Measurements from ENCODE around the gene NEIL1. TPM values are rescaled to one million over a fixed set of nuclear protein-coding genes. Genes with fewer than 3 reads are reported as not detected.

NEIL1 gene
- total and polyA plus RNA-seq, 2 of the 8 experiments (the other 6 are each of a cell fraction or from before 2014, with no cell fraction given): 10.4 to 10.9 TPM

DNA sequence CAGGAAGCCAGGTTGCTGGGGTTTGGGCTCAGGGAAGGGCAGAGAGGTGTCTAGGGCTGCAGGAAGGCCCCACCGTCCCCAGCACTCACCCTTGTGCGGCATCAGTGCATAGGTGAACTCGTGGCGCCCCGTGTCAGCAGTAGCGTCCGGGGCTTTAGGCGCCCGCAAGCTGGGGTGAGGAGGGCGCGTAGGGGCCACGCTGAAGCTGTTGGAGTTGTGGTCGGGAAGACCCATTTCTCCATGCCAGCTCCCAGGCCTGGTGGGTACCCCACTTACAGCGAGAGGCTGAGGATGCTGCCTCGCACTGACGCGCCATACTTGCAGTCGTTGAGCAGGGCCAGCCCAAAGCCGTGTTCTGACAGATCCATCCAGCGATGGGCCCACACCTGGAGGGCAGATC is 9.7 kb downstream of the NEIL1 start:
- DNase-seq (ENCODE audit: low read depth in 1 of 2, low spot score in 2 of 2) (no peak), FAIRE-seq (no peak)
- Histone ChIP-seq H4K8ac (ENCODE audit: extremely low read depth, insufficient read depth, low read length) (no peak overlapping the region), H3K4ac (replicated peaks; ENCODE audit: insufficient read length, low read depth, low read length) (no peak overlapping the region), H2AFZ (ENCODE audit: low read length) (no peak overlapping the region), H3K23ac (ENCODE audit: insufficient read length) (no peak overlapping the region), H4K91ac (replicated peaks; ENCODE audit: insufficient read length, low read length) (no peak overlapping the region), H4K20me1 (replicated peaks in 1 of 2; ENCODE audit: control insufficient read depth in 1 of 2, insufficient read depth in 2 of 2, low read length in 2 of 2) (peaks cover 0 to 7% of the 10 kb centered on the region in 2 experiments), H3K79me1 (ENCODE audit: low read depth, low read length) (no peaks in the 10 kb centered on the region; the same call in 1 of the 2 replicates), H3K56ac (replicated peaks; ENCODE audit: insufficient read length, low read depth, low read length) (no peak overlapping the region), H2BK120ac (replicated peaks; ENCODE audit: low read depth, low read length) (no peak overlapping the region), H2BK20ac (ENCODE audit: low read length) (no peak overlapping the region), H4K5ac (ENCODE audit: insufficient read length, low read depth, low read length) (no peak overlapping the region), H3K4me2 (ENCODE audit: insufficient read depth in 1 of 2, low read depth in 2 of 2, low read length in 2 of 2) (no peak overlapping the region), H2BK12ac (ENCODE audit: low read depth, low read length) (no peak overlapping the region), H3K9me3 (ENCODE audit: insufficient read depth in 2 of 2, low read depth in 1 of 2, low read length in 1 of 2) (no peaks in the 10 kb centered on the region), H3K9ac (replicated peaks in 1 of 4; ENCODE audit: extremely low read depth in 1 of 4, low read depth in 3 of 4, low read length in 3 of 4) (no peak overlapping the region), H2BK5ac (ENCODE audit: low read depth, low read length) (no peak overlapping the region), H2AK5ac (ENCODE audit: low read depth, low read length) (no peak overlapping the region), H3K18ac (ENCODE audit: extremely low read depth, low read length) (no peak overlapping the region), H2BK15ac (ENCODE audit: low read length) (no peak overlapping the region), H3K36me3 (ENCODE audit: control insufficient read depth in 2 of 4, insufficient read depth in 4 of 4, low read length in 3 of 4) (peaks cover 0 to 19% (median 1%) of the 10 kb centered on the region in 4 experiments; a peak in 5 of 8 replicates), H3K27ac (ENCODE audit: low read depth, low read length) (no peak overlapping the region), H3K27me3 (replicated peaks in 1 of 4; ENCODE audit: control insufficient read depth in 3 of 4, extremely low read depth in 1 of 4, insufficient read depth in 3 of 4, low read length in 3 of 4) (no peaks in the 10 kb centered on the region), H3K4me1 (replicated peaks in 1 of 4; ENCODE audit: control insufficient read depth in 3 of 4, insufficient read depth in 4 of 4, low read length in 3 of 4) (no peaks in the 10 kb centered on the region), H3K23me2 (ENCODE audit: low read depth, low read length) (no peaks in the 10 kb centered on the region), H3K79me2 (ENCODE audit: control insufficient read depth in 1 of 2, insufficient read depth in 2 of 2, low read length in 2 of 2) (no peaks in the 10 kb centered on the region), H3K4me3 (ENCODE audit: extremely low read depth in 1 of 4, insufficient read depth in 2 of 4, low read depth in 3 of 4, low read length in 4 of 4) (no peak overlapping the region), H3K14ac (ENCODE audit: insufficient read length) (no peak overlapping the region)
- ChIA-PET POLR2A (ENCODE audit: partially characterized antibody) (interaction anchor here (0.9 to 5.7 kb wide), 4 partner anchors 8 to 20 kb away, joined by 3 to 40 read pairs (median 6); partner anchors contain the start of genes MAN2C1 and NEIL1), CTCF (ENCODE audit: partially characterized antibody) (interaction anchor here (0.7 to 1.1 kb wide), 2 partner anchors 11 to 16 kb away, joined by 3 read pairs; no protein-coding TSS in a partner anchor)
- 98% methylated on average over 20 of the region's 20 CpGs; no CpG with 5 or more reads in 1 of the 2 experiments for WGBS, 2 experiments (ENCODE audit: extremely low coverage in 1 of 2, insufficient coverage in 1 of 2, insufficient read length in 1 of 2, insufficient replicate concordance in 2 of 2, low coverage in 1 of 2, low lambda C conversion rate in 2 of 2, missing lambda C conversion rate in 1 of 2)
- TF ChIP-seq KDM5A (IDR thresholded peaks at IDR 0.05; ENCODE audit: low read length) (no peak), MAFK (IDR thresholded peaks at IDR 0.05; ENCODE audit: low read depth, low read length) (no peak), GTF2F1 (IDR thresholded peaks at IDR 0.05; ENCODE audit: borderline replicate concordance, low read depth, low read length) (no peak), FOSL1 (IDR thresholded peaks at IDR 0.05; ENCODE audit: insufficient read depth, low read depth, low read length) (no peak), SAP30 (IDR thresholded peaks at IDR 0.05; ENCODE audit: insufficient read depth, insufficient replicate concordance, low read length) (no peak), SP4 (IDR thresholded peaks at IDR 0.05; ENCODE audit: low read length) (no peak), BRCA1 (IDR thresholded peaks at IDR 0.05; ENCODE audit: low read depth, low read length) (no peak), SRF (IDR thresholded peaks at IDR 0.05; ENCODE audit: low read depth, low read length) (no peak), KDM1A (IDR thresholded peaks at IDR 0.05; ENCODE audit: borderline replicate concordance, low read length) (no peak), SIX5 (IDR thresholded peaks at IDR 0.05; ENCODE audit: low read depth, low read length) (no peak), CBX5 (IDR thresholded peaks at IDR 0.05; ENCODE audit: low read depth, low read length) (no peak), KDM4A (IDR thresholded peaks at IDR 0.05; ENCODE audit: low read depth, low read length, severe bottlenecking) (no peak), RNF2 (IDR thresholded peaks at IDR 0.05; ENCODE audit: borderline replicate concordance, low read depth, low read length, missing control alignments, poor library complexity, severe bottlenecking) (no peak)
